Lower lobe of right lung (tissue), 2 donors: Measurements from ENCODE around the gene NAP1L5. TPM values are rescaled to one million over a fixed set of nuclear protein-coding genes. Genes with fewer than 3 reads are reported as not detected.

Experiments
- ATAC-seq, 2 donors: fragments of 200-7000 bp; cut with Tn5 transposase; one replicate each; pipeline ENCODE4 v1.9.1; 2020 to 2022; ENCODE audit warnings: mild to moderate bottlenecking in 2 of 2, moderate library complexity in 2 of 2
- DNase-seq: peaks from one replicate; pipeline ENCODE4 v3.0.0-alpha.2; 2020
- H3K27ac ChIP-seq: fragments of 200-600 bp; one replicate; pipeline ENCODE4 v1.8.0; 2022
- H3K27me3 ChIP-seq: fragments of 200-600 bp; one replicate; pipeline ENCODE4 v1.8.0; 2022; ENCODE audit warnings: low read depth
- H3K36me3 ChIP-seq: fragments of 200-600 bp; one replicate; pipeline ENCODE4 v1.8.0; 2022; ENCODE audit warnings: mild to moderate bottlenecking
- H3K4me1 ChIP-seq: fragments of 200-600 bp; one replicate; pipeline ENCODE4 v1.8.0; 2022
- H3K4me3 ChIP-seq: fragments of 200-600 bp; one replicate; pipeline ENCODE4 v1.8.0; 2022; ENCODE audit warnings: mild to moderate bottlenecking
- H3K9me3 ChIP-seq: fragments of 200-600 bp; one replicate; pipeline ENCODE4 v1.8.0; 2022
- CTCF ChIP-seq: fragments of 200-600 bp; IDR thresholded peaks from one replicate; pipeline ENCODE4 v1.8.0; 2022; ENCODE audit warnings: antibody characterized with exemption, mild to moderate bottlenecking
- intact Hi-C: fragments of 100-400 bp; cut with DNase I; formaldehyde crosslinking; loops from one replicate; pipeline ENCODE4 v1.11.0; 2022
- total RNA-seq: library from RNA; stranded (reverse); fragmentation: NEBNext Ultra II Directional; extraction: Animal tissue kit (Norgen Biotek cat#: 25700); gene quantifications from one replicate; pipeline ENCODE4 v1.2.1, GENCODE V29; 2021
- donor health status: DM: no; HTN: yes; CAD: no; lungs with severe emphysema.

NAP1L5 gene
- total RNA-seq, 1 donor from 2014 or later = 3.0 TPM

GRCh38 chr4:88672987-88673386, 24.6 kb downstream of the NAP1L5 start:
- no peak overlapping the region for H3K4me3 ChIP-seq
- TF ChIP-seq CTCF = peak; percentile 47
- H3K27ac ChIP-seq = no peak overlapping the region
- H3K9me3 ChIP-seq = no peaks in the 10 kb centered on the region
- ATAC-seq (peak; percentile 55 to 60), DNase-seq (no peak)
- H3K4me1 ChIP-seq = no peaks in the 10 kb centered on the region
- intact Hi-C loops = no loop called here
- peaks cover 63% of the 10 kb centered on the region for H3K36me3 ChIP-seq
- H3K27me3 ChIP-seq = no peaks in the 10 kb centered on the region

GRCh38 chr4:88661739-88662138, 35.9 kb downstream of the NAP1L5 start:
- peaks cover 55% of the 10 kb centered on the region for H3K36me3 ChIP-seq
- ATAC-seq = no peak
- intact Hi-C loops = no loop called here

GRCh38 chr4:88660446-88661294, 37.0 kb downstream of the NAP1L5 start:
- ATAC-seq (no peak), DNase-seq (no peak)
- H3K4me3 ChIP-seq = no peak overlapping the region
- peaks cover 64% of the 10 kb centered on the region for H3K36me3 ChIP-seq
- no peaks in the 10 kb centered on the region for H3K27me3 ChIP-seq
- H3K27ac ChIP-seq = no peak overlapping the region
- TF ChIP-seq CTCF = no peak
- intact Hi-C loops = no loop called here
- no peaks in the 10 kb centered on the region for H3K9me3 ChIP-seq
- H3K4me1 ChIP-seq = peaks cover 6% of the 10 kb centered on the region

More at GRCh38 chr4:88661739-88662138, 35.9 kb downstream of the NAP1L5 start:
- H3K27ac ChIP-seq = no peak overlapping the region
- no peak for DNase-seq
- H3K4me1 ChIP-seq = peaks cover 6% of the 10 kb centered on the region
- no peaks in the 10 kb centered on the region for H3K9me3 ChIP-seq
- no peaks in the 10 kb centered on the region for H3K27me3 ChIP-seq
- TF ChIP-seq CTCF = no peak
- H3K4me3 ChIP-seq = no peak overlapping the region

- H3K9me3 ChIP-seq = no peaks in the 10 kb centered on the region
- intact Hi-C loops = loop anchor here (5.0 kb wide), 1 partner anchor 123 kb away; no protein-coding TSS in a partner anchor
- no peak overlapping the region for H3K27ac ChIP-seq
- no peak for TF ChIP-seq CTCF
- DNase-seq (no peak), ATAC-seq (no peak)
- no peak overlapping the region for H3K4me3 ChIP-seq
- no peaks in the 10 kb centered on the region for H3K27me3 ChIP-seq
- H3K36me3 ChIP-seq = peaks cover 72% of the 10 kb centered on the region
- peaks cover 6% of the 10 kb centered on the region for H3K4me1 ChIP-seq
Observed at GRCh38 chr4:88659890-88660208, 37.8 kb downstream of the NAP1L5 start.

- DNase-seq = no peak
- H3K4me1 ChIP-seq = peaks cover 6% of the 10 kb centered on the region
- no peaks in the 10 kb centered on the region for H3K27me3 ChIP-seq
- TF ChIP-seq CTCF = peak; percentile 79
- intact Hi-C loops = loop anchor here (5.0 kb wide), 1 partner anchor 122 kb away; no protein-coding TSS in a partner anchor
- H3K4me3 ChIP-seq = no peak overlapping the region
- peaks cover 75% of the 10 kb centered on the region for H3K36me3 ChIP-seq
- H3K27ac ChIP-seq = no peak overlapping the region
- no peaks in the 10 kb centered on the region for H3K9me3 ChIP-seq
- peak; percentile 86 to 91 for ATAC-seq
Observed at GRCh38 chr4:88659055-88659889, 38.4 kb downstream of the NAP1L5 start.
